Retinal pigment epithelial cell (primary cell): Measurements from ENCODE around the gene SLC17A9.

ENCODE experiments used
- DNase-seq: peaks from one replicate; pipeline ENCODE4 v3.0.0-alpha.2; 2010; ENCODE audit warnings: low read depth
- H3K4me3 ChIP-seq: 2 replicates; pipeline ENCODE4 v1.5.1; 2011; ENCODE audit warnings: mild to moderate bottlenecking, low read length, control low read depth, moderate library complexity
- TF ChIP-seq, protein P1 (sequence below): conservative IDR thresholded peaks from 2 replicates; pipeline ENCODE4 v1.5.1; 2011; ENCODE audit warnings: low read depth, low read length, control low read depth, inconsistent platforms

SLC17A9 gene

DNA sequence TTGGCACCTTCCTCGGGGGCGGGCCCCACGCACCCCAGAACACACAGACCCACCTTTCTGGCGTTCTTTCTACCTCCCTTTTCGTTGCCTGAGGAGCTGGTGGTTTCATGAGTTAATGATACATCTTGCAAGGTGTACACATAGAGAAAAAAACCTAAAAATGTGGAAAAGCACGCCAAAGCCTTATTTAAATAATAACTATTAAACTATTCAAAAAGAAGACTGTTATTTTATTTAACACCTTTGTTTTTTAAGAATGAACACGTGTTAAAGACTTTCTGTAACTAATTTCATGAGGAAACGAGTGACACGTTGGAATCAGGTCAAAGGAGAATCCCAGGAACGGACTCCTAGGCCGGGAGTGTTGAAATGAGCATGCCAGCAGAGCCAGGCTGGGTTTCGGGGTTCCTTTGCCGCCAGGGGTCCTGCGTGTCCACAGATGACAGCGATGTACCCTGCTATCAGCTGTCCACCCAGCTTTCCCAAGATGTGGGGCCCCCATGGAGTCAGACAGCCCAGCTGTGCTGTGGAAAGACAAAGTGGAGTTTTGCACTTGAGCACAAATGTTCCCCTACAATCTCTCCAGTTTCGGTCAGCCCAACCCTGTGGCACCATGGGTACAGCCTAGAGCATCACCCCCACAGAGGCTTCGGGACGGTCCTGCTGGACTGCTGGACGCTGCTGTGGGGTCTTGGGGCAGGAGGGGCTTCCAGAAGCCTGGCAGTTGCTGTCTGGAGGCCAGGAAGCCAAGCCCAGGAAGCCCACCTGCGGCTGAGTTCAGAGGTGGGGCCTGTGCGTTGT is 16.1 kb downstream of the SLC17A9 start:
- H3K4me3 ChIP-seq = no peak overlapping the region
- TF ChIP-seq, protein P1, sequence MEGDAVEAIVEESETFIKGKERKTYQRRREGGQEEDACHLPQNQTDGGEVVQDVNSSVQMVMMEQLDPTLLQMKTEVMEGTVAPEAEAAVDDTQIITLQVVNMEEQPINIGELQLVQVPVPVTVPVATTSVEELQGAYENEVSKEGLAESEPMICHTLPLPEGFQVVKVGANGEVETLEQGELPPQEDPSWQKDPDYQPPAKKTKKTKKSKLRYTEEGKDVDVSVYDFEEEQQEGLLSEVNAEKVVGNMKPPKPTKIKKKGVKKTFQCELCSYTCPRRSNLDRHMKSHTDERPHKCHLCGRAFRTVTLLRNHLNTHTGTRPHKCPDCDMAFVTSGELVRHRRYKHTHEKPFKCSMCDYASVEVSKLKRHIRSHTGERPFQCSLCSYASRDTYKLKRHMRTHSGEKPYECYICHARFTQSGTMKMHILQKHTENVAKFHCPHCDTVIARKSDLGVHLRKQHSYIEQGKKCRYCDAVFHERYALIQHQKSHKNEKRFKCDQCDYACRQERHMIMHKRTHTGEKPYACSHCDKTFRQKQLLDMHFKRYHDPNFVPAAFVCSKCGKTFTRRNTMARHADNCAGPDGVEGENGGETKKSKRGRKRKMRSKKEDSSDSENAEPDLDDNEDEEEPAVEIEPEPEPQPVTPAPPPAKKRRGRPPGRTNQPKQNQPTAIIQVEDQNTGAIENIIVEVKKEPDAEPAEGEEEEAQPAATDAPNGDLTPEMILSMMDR = no peak
- DNase-seq = no peak

GRCh38 chr20:62969179-62969760 is 16.8 kb downstream of the SLC17A9 start:
- H3K4me3 ChIP-seq = no peak overlapping the region
- TF ChIP-seq, protein P1 = no peak
- DNase-seq = no peak

- no peak for DNase-seq
- TF ChIP-seq, protein P1 = no peak
- H3K4me3 ChIP-seq = no peak overlapping the region
These were observed 17.4 kb downstream of the SLC17A9 start for GRCh38 chr20:62969939-62970306.

DNA sequence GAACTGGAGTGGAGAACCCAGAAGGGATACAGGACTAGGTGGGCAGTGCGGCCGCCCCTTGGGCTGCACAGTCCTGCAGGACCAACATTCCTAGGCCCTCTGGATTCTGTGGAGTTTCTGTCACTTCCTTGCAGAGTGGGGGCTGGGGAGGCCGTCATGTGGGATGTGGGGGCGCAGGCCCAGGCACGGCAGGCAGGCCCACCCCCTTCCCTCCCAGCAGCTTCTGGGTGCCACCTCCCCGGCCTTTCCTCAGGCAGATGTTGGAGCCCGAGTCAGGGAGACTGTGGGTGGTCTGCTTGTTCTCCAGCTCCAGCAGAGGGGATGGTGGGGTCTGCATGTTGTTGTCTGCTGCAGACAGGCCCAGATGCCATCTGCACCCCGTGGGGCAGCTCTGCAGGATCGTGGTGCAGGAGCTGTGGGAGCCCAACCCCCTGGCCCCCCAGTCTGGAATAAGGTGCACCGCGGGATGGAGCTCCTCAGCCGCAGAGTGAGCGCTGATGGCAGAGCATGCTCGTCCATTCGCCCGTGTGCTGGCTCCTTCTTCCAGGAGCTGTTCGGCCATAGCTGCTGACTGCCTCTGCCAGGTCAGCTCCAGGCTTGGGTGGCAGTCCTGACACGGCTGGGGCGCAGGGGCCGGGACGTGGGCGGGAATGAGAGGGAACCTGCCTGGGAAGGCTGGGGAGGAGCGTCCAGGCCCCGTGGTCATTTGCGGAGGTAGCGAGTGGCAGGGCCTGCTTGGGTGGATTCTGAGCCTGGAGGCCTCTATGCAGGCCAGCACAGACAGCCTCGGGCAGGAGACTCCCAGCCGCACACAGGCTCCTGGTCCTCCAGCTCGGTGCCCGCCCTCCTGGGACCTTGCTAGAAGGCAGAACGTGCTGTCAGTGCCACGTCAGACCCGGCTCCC is 18.1 kb downstream of the SLC17A9 start:
- DNase-seq = no peak
- no peak overlapping the region for H3K4me3 ChIP-seq
- TF ChIP-seq, protein P1 = no peak

- DNase-seq = no peak
- TF ChIP-seq, protein P1 = no peak
- H3K4me3 ChIP-seq = no peak overlapping the region
These were observed 18.9 kb downstream of the SLC17A9 start for GRCh38 chr20:62971211-62971949.

GRCh38 chr20:62971950-62972844 is 19.7 kb downstream of the SLC17A9 start:
- TF ChIP-seq, protein P1 = peak; percentile 87
- DNase-seq = no peak
- H3K4me3 ChIP-seq = peak overlapping the region; percentile 26
